Keratinocyte (primary cell): ENCODE data around the gene NDRG2. TPM values are rescaled to one million over a fixed set of nuclear protein-coding genes. Genes with fewer than 3 reads are reported as not detected.

ENCODE experiments used
- DNase-seq: peaks from one replicate; pipeline ENCODE4 v3.0.0-alpha.2; 2011; ENCODE audit warnings: low read depth, missing footprints, low spot score
- FAIRE-seq: peaks from 2 replicates; lab custom pipeline; 2011; peaks lifted over from hg19 to GRCh38; lab: Jason Lieb, UNC
- H2AFZ ChIP-seq: 2 replicates; pipeline ENCODE4 v1.6.0; 2012; ENCODE audit warnings: low read length, control low read depth, inconsistent platforms; ENCODE audit not compliant: control insufficient read depth
- H3K27ac ChIP-seq: 2 replicates; pipeline ENCODE4 v1.5.1; 2011; ENCODE audit warnings: low read length; ENCODE audit not compliant: control insufficient read depth, insufficient read depth
- H3K27me3 ChIP-seq: 3 replicates; pipeline ENCODE4 v1.6.0; 2011; ENCODE audit warnings: low read length; ENCODE audit not compliant: control insufficient read depth, insufficient read depth; ENCODE audit errors: extremely low read depth
- H3K36me3 ChIP-seq, 2 experiments: 2 replicates in 1 of 2; 3 replicates in 1 of 2; pipeline ENCODE4 v1.5.1; 2011; ENCODE audit warnings: low read length in 2 of 2, mild to moderate bottlenecking in 1 of 2; ENCODE audit not compliant: control insufficient read depth in 2 of 2, insufficient read depth in 2 of 2; ENCODE audit errors: extremely low read depth in 1 of 2
- H3K4me1 ChIP-seq: 3 replicates; pipeline ENCODE4 v1.5.1; 2011; ENCODE audit warnings: low read length; ENCODE audit not compliant: control insufficient read depth, insufficient read depth; ENCODE audit errors: extremely low read depth
- H3K4me2 ChIP-seq: 3 replicates; pipeline ENCODE4 v1.6.0; 2011; ENCODE audit warnings: low read depth, low read length; ENCODE audit not compliant: control insufficient read depth, insufficient read depth; ENCODE audit errors: extremely low read depth
- H3K4me3 ChIP-seq, 3 experiments: fragments of 200-600 bp in 1 of 3; sonication (generic) in 1 of 3; 2 replicates in 2 of 3; 3 replicates in 1 of 3; pipeline ENCODE4 v1.5.1; 2011 to 2016; ENCODE audit warnings: low read length in 3 of 3, mild to moderate bottlenecking in 3 of 3, control low read depth in 2 of 3, inconsistent platforms in 1 of 3, low read depth in 1 of 3, mixed read lengths in 1 of 3, mixed run types in 1 of 3, moderate library complexity in 1 of 3; ENCODE audit not compliant: control insufficient read depth in 2 of 3, insufficient read depth in 2 of 3; ENCODE audit errors: extremely low read depth in 1 of 3
- H3K79me2 ChIP-seq: 2 replicates; pipeline ENCODE4 v1.6.0; 2012; ENCODE audit warnings: low read length; ENCODE audit not compliant: control insufficient read depth, insufficient read depth
- H3K9ac ChIP-seq: 3 replicates; pipeline ENCODE4 v1.6.0; 2011; ENCODE audit warnings: low read length; ENCODE audit not compliant: control insufficient read depth, insufficient read depth; ENCODE audit errors: extremely low read depth
- H3K9me1 ChIP-seq: 3 replicates; pipeline ENCODE4 v1.6.0; 2011; ENCODE audit warnings: low read length; ENCODE audit not compliant: control insufficient read depth, insufficient read depth; ENCODE audit errors: extremely low read depth
- H3K9me3 ChIP-seq: 2 replicates; pipeline ENCODE4 v1.5.1; 2012; ENCODE audit warnings: low read depth, low read length; ENCODE audit not compliant: control insufficient read depth
- H4K20me1 ChIP-seq: 3 replicates; pipeline ENCODE4 v1.6.0; 2011; ENCODE audit warnings: low read length; ENCODE audit not compliant: control insufficient read depth, insufficient read depth; ENCODE audit errors: extremely low read depth
- EZH2 ChIP-seq: IDR thresholded peaks from one replicate; pipeline ENCODE4 v1.6.1; 2012; ENCODE audit warnings: inconsistent platforms, mild to moderate bottlenecking, low read length, moderate library complexity
- dilution Hi-C: fragments of 300-500 bp; cut with MboI; formaldehyde crosslinking; loops from one replicate; pipeline ENCODE4 v1.7.0; 2020; ENCODE audit warnings: low sequenced_read_pairs; ENCODE audit not compliant: extremely low pct_ligation_motif_present
- polyA plus RNA-seq, 5 experiments: library from polyadenylated mRNA; depleted of rRNA in 3 of 5; stranded (reverse) in 3 of 5; stranded (forward) in 1 of 5; unstranded in 1 of 5; fragments of >200 nt; gene quantifications; 1 replicate in 1 of 5; 2 replicates in 3 of 5; 3 replicates in 1 of 5; pipeline versions ENCODE4 v1.2.1 to v1.2.3, GENCODE V29; 2011 to 2012; ENCODE audit warnings: missing spikeins in 2 of 5, low read depth in 1 of 5, low replicate concordance in 1 of 5
- TF ChIP-seq, protein P1 (sequence below), 3 experiments: IDR thresholded peaks in 1 of 3; conservative IDR thresholded peaks in 1 of 3; optimal IDR thresholded peaks in 1 of 3; 2 replicates in 2 of 3; 3 replicates in 1 of 3; pipeline versions ENCODE3 to v1.5.1; 2011; ENCODE audit warnings: low read length in 3 of 3, mild to moderate bottlenecking in 3 of 3, moderate library complexity in 2 of 3, control low read depth in 1 of 3, inconsistent platforms in 1 of 3; ENCODE audit not compliant: insufficient read depth in 2 of 3; ENCODE audit errors: extremely low read depth in 1 of 3

Gene NDRG2
- polyA plus RNA-seq, 1 donor (not counting 4 experiments of a cell fraction or from before 2014, with no cell fraction given): 11.1 TPM

DNA sequence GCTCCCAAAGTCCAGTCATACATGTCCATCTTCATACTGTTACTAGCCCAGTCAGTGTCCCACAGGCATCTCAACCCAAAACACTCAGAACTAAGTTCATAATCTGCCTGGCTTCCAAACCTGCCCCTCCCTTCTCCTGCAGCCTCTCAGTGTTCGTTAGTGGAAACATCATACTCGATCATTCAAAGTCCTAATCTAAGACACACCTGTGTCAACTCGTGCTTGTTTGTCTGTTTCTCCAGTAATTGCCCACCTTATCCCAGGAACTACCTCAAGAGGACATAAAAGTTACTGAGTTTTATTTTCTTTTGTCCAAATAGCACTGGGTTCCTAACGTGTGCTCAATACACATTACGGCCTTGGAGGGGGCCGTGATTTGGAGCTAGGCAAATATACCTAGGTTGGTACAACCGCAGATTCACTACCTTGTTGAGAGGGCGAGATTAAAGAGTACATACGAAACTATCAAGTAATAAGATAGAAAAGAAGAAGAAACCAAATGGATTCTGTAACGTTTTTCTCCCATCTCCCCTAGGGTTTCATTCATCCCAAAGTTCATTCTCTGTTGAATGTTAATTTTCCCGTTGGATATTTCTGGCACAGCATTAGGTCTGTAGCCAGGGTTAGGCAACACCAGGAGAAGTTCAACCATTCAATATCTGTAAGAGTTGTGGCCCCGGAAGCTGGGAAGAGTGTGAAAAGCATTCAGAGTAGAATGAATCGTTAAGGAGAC lies 35.9 kb upstream of the NDRG2 start:
- Histone ChIP-seq H3K36me3 (no peaks in the 10 kb centered on the region), H3K27ac (no peak overlapping the region), H2AFZ (no peak overlapping the region), H3K9me3 (no peaks in the 10 kb centered on the region), H3K79me2 (no peaks in the 10 kb centered on the region), H4K20me1 (no peaks in the 10 kb centered on the region), H3K4me3 (no peak overlapping the region), H3K9ac (no peak overlapping the region), H3K9me1 (no peaks in the 10 kb centered on the region), H3K4me1 (peaks cover 5% of the 10 kb centered on the region), H3K4me2 (no peak overlapping the region), H3K27me3 (no peaks in the 10 kb centered on the region)
- TF ChIP-seq, protein P1, sequence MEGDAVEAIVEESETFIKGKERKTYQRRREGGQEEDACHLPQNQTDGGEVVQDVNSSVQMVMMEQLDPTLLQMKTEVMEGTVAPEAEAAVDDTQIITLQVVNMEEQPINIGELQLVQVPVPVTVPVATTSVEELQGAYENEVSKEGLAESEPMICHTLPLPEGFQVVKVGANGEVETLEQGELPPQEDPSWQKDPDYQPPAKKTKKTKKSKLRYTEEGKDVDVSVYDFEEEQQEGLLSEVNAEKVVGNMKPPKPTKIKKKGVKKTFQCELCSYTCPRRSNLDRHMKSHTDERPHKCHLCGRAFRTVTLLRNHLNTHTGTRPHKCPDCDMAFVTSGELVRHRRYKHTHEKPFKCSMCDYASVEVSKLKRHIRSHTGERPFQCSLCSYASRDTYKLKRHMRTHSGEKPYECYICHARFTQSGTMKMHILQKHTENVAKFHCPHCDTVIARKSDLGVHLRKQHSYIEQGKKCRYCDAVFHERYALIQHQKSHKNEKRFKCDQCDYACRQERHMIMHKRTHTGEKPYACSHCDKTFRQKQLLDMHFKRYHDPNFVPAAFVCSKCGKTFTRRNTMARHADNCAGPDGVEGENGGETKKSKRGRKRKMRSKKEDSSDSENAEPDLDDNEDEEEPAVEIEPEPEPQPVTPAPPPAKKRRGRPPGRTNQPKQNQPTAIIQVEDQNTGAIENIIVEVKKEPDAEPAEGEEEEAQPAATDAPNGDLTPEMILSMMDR (optimal IDR thresholded peaks at IDR 0.05 in 1 of 3, IDR thresholded peaks at IDR 0.05 in 1 of 3, conservative IDR thresholded peaks at IDR 0.05 in 1 of 3; ENCODE audit: extremely low read depth in 1 of 3, insufficient read depth in 2 of 3, low read length in 3 of 3): no peak
- TF ChIP-seq EZH2: no peak
- FAIRE-seq (no peak), DNase-seq (no peak)
- dilution Hi-C loops: no loop called here

DNA sequence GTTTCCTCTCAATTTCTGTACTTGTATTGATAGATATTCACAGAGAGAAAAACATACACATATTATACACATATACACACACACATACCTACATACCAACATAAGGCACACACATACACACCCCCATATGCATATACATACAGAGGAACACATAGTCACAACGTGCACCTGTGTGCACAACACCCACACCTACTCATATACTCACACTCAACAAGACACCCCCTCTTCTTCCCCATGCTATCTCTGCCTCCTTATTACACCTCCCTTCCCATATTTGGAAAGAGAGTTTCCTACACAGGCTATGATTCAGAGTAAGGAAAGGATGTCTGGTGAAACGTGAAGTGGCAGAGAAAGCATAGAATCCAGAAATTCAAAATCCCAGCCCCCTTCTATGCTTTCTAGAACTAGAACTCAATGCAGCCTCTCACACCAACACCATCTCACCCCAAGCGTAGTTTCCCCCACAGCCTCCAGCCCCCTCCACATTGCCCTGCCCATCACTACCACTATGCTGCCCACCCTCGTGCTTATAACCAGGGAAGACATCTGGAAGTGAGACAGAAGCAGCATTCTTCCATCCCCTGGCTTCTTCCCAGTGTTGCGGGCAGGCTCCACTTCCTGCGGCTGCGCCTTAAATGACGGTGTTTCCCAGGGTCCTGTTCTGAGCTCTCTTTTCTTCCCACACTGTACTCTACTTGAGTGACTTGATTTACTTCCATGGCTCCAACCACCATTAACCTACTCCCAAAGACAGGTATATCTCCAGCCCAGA lies 35.2 kb upstream of the NDRG2 start:
- no peaks in the 10 kb centered on the region for H3K9me1 ChIP-seq
- no peak overlapping the region for H2AFZ ChIP-seq
- no peak overlapping the region for H3K27ac ChIP-seq
- no peaks in the 10 kb centered on the region for H4K20me1 ChIP-seq
- no peaks in the 10 kb centered on the region for H3K27me3 ChIP-seq
- no peaks in the 10 kb centered on the region for H3K36me3 ChIP-seq
- no peak for DNase-seq
- H3K4me1 ChIP-seq: peaks cover 5% of the 10 kb centered on the region
- no peak overlapping the region for H3K4me2 ChIP-seq
- no peaks in the 10 kb centered on the region for H3K9me3 ChIP-seq
- dilution Hi-C loops: no loop called here
- TF ChIP-seq EZH2: no peak
- TF ChIP-seq, protein P1 (optimal IDR thresholded peaks at IDR 0.05 in 1 of 3, IDR thresholded peaks at IDR 0.05 in 1 of 3, conservative IDR thresholded peaks at IDR 0.05 in 1 of 3; ENCODE audit: extremely low read depth in 1 of 3, insufficient read depth in 2 of 3, low read length in 3 of 3): no peak
- no peak overlapping the region for H3K9ac ChIP-seq
- H3K79me2 ChIP-seq: no peaks in the 10 kb centered on the region
- no peak overlapping the region for H3K4me3 ChIP-seq
- no peak for FAIRE-seq
